NCI-H2227 (cell line): Measurements from ENCODE around the gene ZHX3.
A peak's percentile ranks its signal among the peaks of the same experiment; 100 is the strongest.

Experiments used
- DNase-seq: peaks from one replicate; lab custom pipeline; 2025; ENCODE audit not compliant: unreplicated experiment; lab: John Stamatoyannopoulos, UW

The ZHX3 gene

GRCh38 chr20:41173161-41173721, 144.3 kb downstream of the ZHX3 start:
- DNase-seq, result peak; percentile 89

GRCh38 chr20:41172296-41173140, 145.0 kb downstream of the ZHX3 start:
- no peak for DNase-seq

- no peak for DNase-seq
Measured at GRCh38 chr20:41171736-41172295, 145.7 kb downstream of the ZHX3 start.

GRCh38 chr20:41170386-41171105, 147.0 kb downstream of the ZHX3 start:
- no peak for DNase-seq

- no peak for DNase-seq
Measured at GRCh38 chr20:41169791-41170351, 147.7 kb downstream of the ZHX3 start.

GRCh38 chr20:41169162-41169690, 148.3 kb downstream of the ZHX3 start:
- no peak for DNase-seq

GRCh38 chr20:41168281-41169161, 149.0 kb downstream of the ZHX3 start:
- no peak for DNase-seq

GRCh38 chr20:41167481-41168253, 149.9 kb downstream of the ZHX3 start:
- DNase-seq, result no peak

GRCh38 chr20:41167118-41167470, 150.4 kb downstream of the ZHX3 start:
- no peak for DNase-seq

- no peak for DNase-seq
Measured at GRCh38 chr20:41166201-41167117, 151.1 kb downstream of the ZHX3 start.

GRCh38 chr20:41165001-41165882, 152.3 kb downstream of the ZHX3 start:
- no peak for DNase-seq

GRCh38 chr20:41163821-41164220, 153.7 kb downstream of the ZHX3 start:
- DNase-seq, result no peak

- no peak for DNase-seq
Measured at GRCh38 chr20:41162396-41162795, 155.1 kb downstream of the ZHX3 start.

- DNase-seq, result no peak
Measured at GRCh38 chr20:41161886-41162285, 155.6 kb downstream of the ZHX3 start.

GRCh38 chr20:41160686-41161085, 156.8 kb downstream of the ZHX3 start:
- no peak for DNase-seq

GRCh38 chr20:41159547-41159946, 158.0 kb downstream of the ZHX3 start:
- no peak for DNase-seq

- no peak for DNase-seq
Measured at GRCh38 chr20:41158082-41158625, 159.4 kb downstream of the ZHX3 start.
